Dermis microvascular lymphatic vessel endothelial cell (primary cell): ENCODE measurements around the gene RAB11FIP4. TPM values are rescaled to one million over a fixed set of nuclear protein-coding genes. Genes with fewer than 3 reads are reported as not detected.

Experiments
- DNase-seq, 2 donors: peaks; one replicate each; pipeline versions ENCODE4 v3.0.0 to v3.0.0-alpha.2; 2010; ENCODE audit warnings: low read depth in 2 of 2
- total RNA-seq: library from RNA; depleted of rRNA; stranded (reverse); fragments of >200 nt; gene quantifications from 2 replicates; pipeline ENCODE4 v1.2.1, GENCODE V29; 2014

The RAB11FIP4 gene
- total RNA-seq, 1 donor from 2014 or later = not detected

GRCh38 chr17:31497431-31497830, 106.0 kb downstream of the RAB11FIP4 start:
- DNase-seq = no peak

- DNase-seq = no peak
These were observed 106.7 kb downstream of the RAB11FIP4 start for GRCh38 chr17:31497994-31498826.

DNA sequence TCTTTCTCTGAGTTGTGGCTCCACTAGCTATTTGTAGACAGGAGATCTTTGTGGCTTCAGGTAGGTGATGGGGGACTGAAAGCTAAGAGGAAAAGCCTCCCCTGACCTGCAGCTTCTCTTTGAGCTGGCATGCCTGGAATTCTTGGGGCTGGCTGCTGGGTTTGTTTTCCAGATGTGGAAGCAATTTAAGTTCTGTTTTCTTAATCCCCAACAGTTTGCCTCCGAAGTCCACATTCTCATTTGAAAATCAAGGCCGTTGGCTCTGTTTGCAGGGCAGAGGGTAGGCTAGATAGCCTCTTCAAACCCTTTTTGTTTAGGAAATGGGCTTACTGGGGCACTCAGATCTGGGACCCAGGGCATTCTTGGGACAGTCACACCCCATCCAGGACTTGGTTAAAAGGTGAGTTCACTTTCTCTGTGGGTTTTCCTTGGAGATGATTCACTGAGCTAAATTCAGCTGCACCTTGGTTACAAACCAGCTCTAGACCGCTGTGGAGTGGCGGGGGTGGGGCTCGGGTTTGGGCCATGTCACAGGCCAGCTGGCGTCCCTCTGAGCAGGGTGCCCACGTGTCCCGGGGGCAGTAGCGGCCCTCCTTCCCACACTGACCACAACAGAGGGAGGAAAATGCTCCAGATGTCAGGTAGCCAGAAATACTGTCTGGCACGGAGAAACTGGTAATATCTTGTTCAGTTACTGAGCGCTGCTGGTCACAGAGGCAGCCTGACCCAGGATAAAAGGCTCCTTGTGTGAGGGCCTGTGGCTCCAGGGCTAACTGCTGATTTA, 108.5 kb downstream of the RAB11FIP4 start:
- DNase-seq = no peak

DNA sequence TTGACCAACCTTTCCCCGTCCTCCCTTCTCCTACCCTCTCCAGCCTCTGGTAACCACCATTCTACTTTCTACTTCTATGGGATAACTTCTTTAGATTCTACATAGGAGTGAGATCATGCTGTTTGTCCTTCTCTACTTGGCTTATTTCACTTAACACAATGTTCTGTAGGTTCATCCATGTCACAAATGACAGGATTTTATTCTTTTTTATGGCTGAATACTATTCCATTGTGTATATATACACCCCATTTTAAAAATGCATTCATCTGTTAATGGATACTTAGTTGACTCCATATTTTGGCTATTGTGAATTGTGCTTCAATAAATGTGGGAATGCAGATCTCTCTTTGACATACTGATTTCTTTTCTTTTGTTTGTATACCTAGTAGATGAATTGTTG, 115.0 kb downstream of the RAB11FIP4 start:
- no peak for DNase-seq

- no peak for DNase-seq
These were observed 117.0 kb downstream of the RAB11FIP4 start for GRCh38 chr17:31508288-31509094.

- no peak for DNase-seq
These were observed 117.8 kb downstream of the RAB11FIP4 start for GRCh38 chr17:31509095-31509804.

DNA sequence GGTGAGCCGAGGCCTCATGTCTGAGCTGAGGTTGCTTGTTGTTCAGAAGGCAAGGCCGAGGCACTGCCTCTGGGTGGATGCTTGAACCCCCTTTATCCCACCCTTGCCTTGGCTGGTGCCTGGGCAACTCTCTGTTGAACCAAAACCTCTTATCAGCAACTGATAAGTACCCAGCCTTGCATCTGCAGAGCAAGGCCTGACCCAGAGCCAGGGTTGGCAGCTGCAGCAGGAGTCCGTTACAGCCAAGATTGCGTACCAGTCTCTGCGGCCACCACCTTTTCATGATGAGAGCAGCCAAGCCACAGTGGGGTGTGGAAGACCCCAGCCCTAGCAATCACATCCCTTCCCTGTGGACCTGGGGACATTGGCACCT, 118.3 kb downstream of the RAB11FIP4 start:
- no peak for DNase-seq

GRCh38 chr17:31510308-31511194, 119.1 kb downstream of the RAB11FIP4 start:
- no peak for DNase-seq

DNA sequence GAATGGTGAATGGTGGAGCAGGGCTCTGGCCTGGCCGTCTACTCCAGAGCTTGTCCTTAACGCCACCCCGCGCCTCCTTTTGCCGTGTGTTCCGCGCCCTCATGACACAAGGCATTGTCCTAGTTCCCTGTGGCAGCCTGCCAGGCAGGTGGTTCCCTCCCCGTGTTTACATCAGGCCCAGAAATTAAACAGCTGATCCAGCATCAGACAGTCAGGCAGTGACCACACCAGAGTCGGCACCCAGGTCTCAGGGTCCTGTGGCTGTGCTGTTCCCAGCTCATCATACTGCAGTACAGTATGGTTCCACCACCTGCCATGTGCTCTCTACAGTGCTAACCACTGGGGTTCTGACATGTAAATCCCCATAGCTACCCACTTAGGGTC, 119.7 kb downstream of the RAB11FIP4 start:
- DNase-seq = peak in 1 of 2 donors; percentile 64

GRCh38 chr17:31511580-31511979, 120.1 kb downstream of the RAB11FIP4 start:
- DNase-seq = no peak

DNA sequence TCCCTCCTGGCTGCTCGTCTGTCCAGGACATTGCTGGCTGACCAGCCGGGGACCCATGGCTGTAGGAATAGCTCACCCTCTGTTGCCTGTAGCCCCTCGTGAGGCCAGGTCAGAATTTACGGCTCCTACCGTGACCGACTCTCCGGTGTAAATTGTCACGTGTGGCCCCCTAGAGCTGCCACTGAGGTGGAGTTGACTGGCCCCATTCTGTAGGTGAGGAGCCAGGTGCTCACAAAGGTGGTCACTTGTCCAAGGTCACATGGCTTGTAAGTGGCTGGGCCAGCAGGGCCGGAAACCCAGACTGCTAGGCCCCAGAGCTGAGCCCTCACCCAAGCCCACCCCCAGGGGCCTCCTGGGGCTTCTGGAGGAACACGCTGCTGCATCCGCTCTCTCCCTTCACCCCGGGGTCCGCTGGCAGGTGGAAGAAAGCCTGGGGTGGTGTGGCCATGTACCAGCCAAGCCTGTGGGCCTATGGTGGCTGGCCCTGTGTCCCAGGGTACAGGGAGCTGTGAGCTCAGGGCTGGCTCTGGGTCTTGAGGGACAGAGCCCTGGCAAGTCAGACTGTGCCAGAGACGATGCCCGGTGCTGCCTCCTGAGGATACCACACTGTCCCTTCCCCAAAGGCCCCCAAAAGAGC, 120.7 kb downstream of the RAB11FIP4 start:
- no peak for DNase-seq

GRCh38 chr17:31512796-31513195, 121.3 kb downstream of the RAB11FIP4 start:
- DNase-seq = no peak

DNA sequence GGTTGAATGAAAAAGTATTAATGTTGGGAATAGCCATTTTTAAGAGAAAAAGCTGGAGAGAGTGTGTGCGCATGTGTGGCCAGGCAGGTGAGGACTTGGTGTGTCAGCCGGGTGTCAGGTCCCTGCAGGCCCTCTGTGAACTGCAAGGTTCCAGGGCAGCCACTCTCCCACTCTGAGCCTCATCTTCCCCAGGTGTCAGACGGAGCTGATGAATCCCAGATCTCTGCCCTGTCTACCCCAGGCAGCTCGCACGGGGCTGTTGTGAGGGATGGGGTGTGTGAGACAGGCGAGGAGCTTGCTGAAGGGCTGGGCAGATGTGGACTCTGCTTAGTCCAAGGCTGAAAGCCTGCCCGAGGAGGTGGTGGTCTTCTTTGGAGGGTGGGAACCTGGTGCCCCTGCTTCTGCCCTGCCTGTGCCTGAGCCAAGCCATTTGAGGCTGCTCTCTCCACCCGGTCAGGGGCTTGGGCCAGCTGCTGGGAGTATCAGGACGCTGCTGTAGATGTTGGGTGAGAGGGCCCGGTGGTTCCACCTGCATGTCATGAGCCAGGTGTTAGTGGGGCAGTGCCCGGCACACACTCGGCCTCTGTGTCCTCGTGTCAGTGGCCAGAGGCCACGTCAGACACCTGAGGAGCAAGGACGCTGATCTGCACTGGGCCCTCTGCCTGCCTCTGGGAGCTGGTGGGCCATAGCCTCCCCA, 122.4 kb downstream of the RAB11FIP4 start:
- DNase-seq = no peak

- no peak for DNase-seq
These were observed 123.8 kb downstream of the RAB11FIP4 start for GRCh38 chr17:31515267-31515666.

GRCh38 chr17:31517524-31517923, 126.0 kb downstream of the RAB11FIP4 start:
- no peak for DNase-seq

DNA sequence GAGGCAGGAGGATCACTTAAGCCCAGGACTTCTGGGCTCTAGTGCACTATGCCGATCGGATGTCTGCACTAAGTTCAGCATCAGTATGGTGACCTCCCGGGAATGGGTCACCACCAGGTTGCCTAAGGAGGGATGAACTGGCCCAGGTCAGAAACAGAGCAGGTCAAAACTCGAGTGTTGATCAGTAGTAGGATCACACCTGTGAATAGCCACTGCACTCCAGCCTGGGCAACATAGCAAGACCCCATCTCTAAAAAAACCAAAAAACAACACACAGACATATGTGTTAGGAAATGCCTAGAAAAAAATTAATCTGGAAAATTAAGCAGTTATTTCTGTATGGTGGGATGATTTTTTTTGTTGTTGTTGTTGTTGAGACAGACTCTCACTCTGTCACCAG, 127.0 kb downstream of the RAB11FIP4 start:
- DNase-seq = no peak

DNA sequence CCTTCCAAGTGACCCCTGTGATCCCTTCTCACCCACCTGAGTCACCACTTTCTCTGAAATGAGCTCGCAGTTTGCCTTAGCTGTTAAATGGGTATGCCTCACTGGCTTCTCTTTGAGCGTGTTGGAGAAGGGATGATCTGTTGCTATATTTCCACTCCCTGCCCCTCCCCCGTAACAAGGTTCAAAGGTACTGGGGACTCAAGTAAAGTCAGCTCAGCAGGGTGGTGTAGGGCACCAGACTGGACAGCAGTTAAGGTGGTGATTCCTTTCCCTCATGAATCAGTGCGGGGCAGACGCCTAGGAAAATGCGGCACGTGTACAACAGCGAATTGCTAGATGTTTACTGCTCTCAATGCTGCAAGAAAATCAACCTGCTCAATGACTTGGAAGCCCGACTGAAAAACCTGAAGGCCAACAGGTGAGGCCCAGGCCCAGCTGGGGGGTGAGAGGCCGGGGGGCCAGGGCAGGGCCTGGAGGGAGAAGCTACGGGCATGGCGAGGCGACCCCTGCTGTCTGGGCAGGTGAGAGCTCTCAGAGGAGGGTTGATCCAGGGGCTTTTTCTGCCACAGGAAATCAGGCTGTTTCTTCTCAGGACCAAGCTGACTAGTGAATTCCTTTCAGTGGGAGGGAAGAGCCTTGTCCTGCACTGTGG, 130.3 kb downstream of the RAB11FIP4 start:
- DNase-seq = no peak

- no peak for DNase-seq
These were observed 130.9 kb downstream of the RAB11FIP4 start for GRCh38 chr17:31522284-31522931.
